TTC549 (cell line): Measurements from ENCODE around the gene WNK2.

ENCODE experiments used
- FAIRE-seq: peaks from 2 replicates; lab custom pipeline; 2012; peaks lifted over from hg19 to GRCh38; lab: Jason Lieb, UNC

Gene WNK2

DNA sequence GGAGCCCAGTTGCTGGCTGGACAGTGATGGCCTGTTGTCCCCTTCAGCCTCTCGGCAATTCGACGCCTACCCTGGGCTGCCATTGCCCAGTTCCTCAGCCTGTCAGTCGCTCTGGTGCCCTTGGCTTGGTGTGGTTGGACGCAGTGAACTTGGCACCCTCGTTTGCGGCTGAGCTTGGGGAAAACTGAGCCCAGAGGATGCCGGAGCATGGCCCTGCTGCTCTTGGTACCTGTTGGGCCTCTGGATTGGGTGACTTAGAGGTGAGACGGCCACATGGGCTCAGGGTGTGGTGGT, 16.5 kb downstream of the WNK2 start:
- FAIRE-seq, result no peak

DNA sequence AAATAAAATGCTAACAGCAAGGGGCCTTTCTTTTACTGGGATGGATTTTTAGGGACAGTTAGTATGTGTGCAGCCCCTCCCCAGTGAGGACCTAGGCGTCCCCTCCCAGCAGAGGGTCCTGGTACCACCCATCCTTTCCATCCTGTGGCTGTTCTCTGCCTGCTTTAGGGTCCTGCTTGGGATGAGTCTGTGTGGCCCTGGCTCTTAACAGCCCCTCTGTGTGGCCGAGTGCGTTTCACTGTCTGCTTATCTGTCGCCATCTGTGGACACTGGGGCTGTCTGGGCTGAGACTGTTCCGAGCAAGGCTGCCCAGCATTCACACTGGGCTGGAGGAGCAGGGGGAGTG, 17.0 kb downstream of the WNK2 start:
- no peak for FAIRE-seq

DNA sequence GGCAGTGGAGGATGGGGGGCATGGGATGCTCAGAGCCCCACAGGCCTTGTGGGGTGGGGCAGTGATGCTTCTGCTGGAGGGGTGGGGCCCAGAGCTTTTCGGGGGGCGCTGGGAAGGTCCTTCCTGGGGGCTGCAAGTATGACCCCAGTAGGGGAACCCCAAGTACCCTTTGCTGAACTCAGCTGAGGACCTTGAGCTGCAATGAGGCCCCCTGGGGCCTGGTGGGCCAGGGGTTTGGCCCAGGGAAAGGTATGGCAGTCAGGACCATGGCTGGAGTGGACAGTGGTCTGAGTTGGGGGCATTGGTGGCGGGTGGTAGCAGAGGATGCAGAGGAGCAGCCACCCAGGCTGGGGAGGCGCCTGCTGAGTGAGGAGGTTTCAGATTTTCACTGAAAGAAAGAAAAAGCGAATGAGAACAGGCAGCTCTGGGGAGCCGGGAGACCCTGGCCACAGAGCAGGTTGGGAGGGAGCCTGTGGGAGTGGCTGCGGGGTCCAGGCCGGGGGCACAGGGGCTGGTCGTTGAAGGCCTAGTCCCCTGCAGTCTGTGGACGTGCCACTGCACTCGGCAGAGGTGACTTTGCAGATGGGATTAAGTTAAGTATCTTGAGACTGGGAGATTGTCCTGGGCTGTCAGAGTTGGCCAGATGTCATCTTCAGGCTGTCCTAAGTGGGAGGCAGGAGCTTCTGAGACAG, 19.2 kb downstream of the WNK2 start:
- FAIRE-seq, result no peak

DNA sequence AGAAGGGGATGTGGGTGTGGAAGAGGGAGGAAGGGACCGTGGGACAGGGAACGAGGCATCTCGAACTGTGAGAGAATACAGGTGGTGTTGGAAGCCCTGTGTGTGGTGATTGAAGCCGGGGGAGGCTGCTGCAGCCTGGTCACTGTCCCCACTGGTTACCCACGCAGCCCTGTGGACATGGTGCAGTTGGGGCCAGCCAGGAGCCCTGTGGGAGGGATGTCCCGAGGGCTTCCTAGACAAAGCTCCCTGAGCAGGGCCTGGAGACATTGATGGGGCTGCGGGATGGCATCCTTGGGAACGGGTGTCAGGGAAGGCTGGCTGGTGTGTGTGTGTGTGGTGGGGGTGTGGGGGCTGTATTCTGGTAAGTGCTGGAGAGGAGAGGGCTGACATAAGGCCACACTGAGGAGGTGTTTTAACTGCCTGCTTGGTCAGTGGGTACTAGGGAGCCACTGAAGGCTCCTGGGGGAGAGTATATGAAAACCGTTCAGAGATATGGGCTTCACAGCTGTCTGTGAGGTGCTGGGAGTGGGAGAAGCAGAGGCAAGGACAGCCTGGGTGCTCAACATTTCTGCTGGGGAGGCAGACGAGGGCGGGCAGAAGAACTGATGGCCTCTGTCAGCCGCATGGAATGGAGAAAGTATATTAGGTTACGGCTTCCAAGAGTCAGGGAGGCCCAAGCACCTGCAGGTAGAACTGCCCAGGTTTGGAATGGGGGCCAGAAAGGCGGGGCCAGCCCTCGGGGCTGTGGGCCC, 20.0 kb downstream of the WNK2 start:
- no peak for FAIRE-seq

DNA sequence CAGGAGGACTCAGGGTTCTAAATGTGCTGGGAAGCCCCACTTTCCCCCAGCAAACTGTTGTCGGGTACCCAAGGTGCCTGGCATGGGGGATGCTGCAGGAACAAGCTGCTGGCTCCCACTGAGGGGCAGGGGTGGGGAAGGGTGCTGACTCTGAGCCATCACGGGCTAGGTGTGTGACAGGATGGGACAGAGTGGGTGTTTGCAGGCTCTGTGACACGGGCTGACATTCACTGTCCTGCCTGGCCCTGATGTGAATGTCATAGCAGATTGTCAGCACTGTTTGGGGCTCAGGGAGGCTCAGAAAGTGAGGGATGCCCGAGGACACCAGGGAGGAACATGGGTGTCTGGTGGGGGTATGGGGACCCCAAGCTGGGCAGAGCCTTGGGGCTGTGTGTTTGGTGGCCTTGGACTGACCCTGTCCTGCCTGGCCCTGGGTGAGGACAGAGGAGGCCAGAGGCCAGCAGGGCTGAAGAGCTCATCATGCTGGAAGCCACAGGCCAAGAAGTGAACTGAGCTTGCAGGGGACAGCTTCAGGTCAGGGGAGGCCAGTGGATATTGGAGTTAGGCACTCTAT, 20.6 kb downstream of the WNK2 start:
- FAIRE-seq, result no peak

DNA sequence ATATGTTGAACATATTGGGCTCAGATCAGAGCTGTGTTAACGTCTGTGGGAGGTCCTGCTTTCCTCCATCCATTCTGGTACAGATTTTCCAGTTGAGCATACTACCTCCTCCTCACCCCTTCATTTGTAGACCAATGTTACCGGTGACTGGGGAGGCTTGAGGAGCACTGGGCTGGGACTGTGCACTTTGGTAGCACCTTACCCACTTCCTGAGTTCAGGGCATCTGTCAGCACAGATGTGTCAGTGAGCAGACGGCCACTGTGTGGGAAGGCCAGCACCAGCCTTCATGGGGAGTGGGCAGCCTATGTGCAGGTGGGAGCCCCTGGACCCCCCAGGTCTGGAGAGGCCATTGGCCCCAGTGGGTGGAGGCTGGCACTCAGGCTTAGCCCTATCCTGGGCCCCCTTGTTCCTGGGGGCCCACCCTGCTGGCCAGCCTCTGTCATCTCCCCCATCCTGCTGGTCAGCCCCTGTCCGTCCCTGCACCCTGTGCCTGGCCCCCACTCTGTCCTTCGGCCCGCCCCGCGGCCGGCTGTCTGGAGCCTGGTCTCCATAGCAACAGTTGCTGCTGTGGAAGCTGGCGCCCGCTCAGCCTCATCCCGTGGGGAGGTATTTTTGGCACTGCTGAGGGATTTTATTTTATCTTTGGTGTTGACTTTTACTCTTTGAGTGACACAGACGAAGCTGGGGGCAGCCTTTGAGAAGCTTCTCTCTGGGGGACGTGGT, 21.3 kb downstream of the WNK2 start:
- no peak for FAIRE-seq

DNA sequence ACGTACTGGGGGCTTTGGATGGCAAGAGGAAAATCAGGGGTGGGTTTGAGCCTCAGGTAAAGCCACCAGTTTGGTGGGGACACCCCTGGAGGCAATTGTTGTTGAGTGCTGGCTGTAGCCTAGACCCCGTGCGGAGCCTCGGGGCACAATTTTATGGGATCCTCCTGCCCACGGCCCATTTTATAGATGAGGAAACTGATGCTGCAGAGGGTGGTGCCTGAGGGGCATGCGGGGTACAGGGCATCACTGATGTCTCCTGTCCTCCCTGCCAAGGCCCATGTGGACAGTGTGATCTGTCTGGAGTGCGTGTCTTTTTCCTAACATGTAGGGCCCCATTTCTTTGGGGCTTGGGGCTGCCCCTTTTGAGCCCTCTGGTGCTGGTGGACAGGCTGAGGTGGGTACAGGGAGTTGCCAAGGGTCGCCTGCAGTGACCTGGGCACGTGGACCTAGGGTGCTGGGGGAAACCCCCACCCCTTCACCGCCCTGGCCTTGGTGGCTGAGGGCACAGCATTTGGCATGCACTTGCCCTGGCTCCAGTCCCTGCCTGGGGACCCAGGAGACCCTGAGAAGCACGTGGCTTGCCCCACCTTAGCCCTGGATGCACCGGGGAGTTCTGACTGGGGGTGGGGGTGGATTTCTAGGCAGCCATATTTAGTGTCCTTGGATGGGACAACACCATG, 22.1 kb downstream of the WNK2 start:
- FAIRE-seq, result no peak

DNA sequence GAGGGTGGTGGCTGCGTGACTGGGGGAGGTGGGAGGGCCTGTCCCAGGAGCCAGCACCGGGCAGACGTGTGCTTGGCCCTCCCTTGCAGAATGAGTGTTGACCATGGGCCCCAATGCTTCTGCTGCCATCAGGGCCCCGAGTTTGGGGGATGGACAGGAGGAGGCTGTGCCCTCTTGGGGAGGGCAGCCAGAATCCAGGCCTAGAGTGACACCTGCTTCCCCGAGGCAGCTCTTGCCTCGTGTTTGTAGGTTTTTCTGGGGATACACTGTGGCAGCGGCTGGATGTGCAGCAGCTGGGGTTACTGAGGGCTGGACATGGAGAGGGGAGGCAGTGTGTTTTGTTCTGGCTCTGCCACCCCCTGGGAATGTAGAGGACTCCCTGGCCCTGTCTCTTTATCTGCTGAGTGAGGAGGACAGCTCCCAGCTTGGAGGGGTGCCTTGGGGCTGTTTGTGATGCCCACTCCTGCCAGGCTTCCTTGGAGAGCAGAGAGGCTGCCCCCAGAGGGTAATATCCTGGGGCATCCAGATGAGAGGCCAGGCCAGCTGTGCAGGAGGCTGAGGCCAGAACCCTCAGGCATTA, 22.7 kb downstream of the WNK2 start:
- FAIRE-seq, result no peak

DNA sequence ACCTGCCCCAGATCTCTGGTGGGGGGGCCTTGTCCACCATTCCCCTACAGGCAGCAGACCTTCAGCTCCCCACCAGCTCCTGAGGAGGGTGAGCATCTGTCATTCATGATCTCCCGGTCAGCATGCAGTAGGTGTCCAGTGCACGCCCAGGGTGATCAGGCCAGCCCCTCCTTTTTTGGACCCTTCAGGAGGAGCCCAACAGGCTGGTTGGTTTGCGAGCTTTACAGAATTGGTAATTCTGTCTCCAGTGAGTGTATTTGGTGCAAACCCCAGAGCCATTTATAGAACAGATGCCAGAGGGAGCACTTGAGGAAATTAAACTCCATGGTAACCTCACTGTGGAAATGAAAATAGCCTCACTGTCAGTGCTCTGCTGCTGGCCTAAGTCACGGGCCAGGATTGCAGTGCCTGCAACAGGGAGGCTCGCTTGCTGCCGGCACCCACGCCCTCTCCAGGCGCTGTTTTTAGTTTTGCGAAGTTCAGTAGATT, 23.4 kb downstream of the WNK2 start:
- FAIRE-seq, result no peak

DNA sequence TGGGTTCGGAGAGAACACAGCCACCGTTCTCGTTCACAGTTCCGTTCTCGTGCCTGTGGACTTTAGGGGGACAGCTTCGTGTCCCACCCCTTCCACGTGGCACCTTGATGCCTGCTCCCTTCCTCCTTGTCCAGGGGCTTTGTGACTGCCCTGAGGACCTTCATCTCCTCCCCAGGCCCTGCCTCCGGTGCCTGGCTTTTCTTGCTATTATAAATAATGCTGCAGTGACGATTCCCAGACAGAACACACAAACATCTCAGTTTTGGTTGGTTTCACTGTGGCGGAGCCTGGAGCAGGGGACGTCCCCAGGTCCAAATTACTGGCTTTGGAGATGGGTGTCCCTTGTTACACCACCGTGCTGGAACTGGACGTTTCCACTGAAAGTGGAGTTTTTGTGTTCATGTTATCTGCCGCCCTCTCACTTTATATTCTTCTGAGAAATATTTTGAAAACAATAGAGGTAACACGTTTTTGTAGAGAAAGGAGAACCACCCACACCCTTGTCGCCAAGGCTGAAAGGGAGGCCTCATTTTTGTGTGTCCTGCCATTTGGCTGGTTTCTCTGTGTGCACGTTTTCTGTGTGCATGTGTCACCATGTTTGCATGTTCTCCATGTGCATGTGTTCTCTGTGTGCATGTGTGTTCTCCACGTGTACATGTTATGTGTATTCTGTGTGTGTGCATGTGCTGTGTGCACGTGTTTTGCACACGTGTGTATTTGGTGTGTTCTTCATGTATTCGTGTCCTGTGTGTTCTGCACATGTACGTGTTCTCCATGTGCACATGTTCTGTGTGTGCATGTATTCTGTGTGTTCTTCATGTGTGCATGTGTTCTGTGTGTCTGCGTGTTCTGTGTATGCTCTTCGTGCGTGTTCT, 24.2 kb downstream of the WNK2 start:
- no peak for FAIRE-seq

DNA sequence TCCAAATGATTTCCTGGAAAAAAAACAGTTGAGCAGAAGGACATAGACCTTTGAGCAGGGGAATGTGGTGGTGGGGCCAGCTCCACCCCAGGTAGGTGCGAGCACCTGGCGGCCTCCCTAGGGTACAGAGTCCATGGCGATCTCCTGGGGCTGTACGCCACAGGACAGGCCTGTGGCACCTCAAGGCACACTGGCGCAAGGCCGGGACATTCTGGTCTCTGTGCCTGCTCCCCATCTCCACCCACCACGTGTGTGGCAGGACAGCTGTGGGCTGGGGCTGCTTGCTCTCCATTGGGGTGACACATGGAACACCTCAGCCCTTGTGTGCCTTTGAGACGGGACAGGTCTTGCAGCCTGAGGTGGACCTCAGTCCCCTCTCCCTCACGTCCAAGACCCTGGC, 25.2 kb downstream of the WNK2 start:
- no peak for FAIRE-seq

DNA sequence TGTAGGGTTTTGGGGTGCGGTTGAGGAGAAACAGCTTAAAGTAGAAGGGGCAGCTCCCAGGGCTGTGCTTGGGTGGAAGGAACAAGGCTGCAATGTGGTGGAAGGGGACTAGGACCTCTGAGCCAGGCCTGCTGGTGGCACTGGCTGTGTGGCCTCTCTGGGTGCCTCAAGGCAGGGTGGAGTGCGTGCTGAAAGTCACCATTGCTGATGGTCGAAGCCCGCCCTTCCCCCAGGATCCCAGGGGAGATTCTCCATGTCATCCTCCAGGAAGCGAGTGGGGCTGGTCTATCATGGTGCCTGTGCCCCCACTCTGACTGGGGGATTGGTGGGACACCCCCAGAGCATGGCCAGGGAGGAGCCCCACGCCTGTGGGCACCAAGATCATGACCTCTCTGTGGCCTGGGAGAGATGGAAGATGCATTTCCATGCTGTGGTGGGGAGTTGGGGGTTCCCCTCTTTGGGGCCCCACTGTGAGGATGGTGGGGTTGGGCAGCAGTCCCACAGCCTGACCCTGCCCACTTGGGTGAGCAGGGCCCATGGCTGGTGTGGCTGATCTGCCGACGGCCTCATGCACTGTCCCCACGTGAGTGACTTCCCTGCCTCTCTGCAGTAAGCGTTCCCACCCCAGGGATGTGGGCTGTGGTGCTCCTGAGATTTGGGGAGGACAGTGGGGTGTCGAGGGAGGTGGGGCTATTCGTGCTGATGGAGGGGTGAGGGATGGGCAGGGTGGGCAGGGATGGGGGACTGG, 25.8 kb downstream of the WNK2 start:
- no peak for FAIRE-seq

DNA sequence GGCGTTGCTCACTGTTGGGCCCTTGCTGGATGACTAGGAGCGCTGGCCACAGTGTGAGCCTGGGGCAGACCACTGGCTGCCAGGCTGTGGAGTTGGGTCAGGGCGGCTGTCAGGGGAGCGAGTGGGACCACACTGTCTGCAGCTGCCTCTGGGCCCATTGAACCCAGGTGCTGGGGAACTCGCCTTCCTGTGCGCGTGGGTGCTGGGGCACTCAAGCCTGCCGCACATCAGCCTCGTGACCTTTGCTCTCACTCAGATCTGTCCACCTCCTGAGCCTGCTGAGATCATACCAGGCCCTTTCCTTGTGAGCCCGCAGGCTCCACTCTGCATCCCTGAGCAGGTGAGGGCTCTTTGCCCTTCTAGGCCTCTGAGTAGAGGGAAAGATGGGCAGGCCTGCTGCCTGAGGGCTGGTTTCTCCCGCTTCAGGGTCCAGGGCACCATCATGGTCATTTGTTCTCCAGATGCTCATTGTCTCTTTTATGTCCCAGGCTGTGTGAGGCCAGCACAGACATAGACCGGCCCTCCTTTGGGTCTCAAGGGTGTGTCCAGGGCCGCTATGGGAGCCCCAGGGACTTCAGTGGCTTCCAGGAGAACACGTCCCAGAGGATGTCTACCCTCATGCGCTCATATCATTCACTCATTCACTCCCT, 26.5 kb downstream of the WNK2 start:
- FAIRE-seq, result no peak

DNA sequence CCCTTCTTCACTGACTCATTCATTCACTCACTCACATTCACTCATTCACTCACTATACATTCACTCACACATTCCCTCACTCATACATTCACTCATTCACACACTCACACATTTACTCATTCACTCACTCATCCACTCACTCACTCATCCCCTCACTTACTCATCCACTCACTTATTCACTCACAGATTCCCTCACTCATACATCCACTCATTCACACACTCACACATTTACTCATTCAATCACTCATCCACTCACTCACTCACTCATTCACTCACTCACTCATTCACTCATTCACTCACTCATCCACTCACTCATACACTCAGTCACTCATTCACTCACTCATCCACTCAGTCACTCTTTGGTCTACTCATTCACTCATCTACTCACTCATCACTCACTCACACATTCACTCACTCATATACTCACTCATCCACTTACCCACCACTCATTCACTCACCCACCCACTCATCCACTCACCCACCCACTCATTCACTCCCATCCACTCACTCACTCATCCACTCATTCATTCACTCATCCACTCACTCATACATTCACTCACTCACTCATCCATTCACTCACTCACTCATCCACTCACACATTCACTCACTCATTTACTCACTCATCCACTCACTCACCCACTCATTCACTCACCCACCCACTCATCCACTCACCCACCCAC, 27.2 kb downstream of the WNK2 start:
- FAIRE-seq, result no peak

DNA sequence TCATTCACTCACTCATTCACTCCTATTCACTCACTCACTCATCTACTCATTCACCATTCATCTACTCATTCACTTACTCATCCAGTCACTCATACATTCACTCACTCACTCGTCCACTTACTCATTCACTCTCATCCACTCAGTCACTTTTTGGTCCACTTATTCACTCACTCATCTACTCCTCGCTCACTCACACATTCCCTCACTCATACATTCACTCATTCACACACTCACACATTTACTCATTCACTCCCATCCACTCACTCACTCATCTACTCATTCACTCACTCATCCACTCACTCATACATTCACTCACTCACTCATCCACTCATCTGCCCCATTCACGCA, 27.7 kb downstream of the WNK2 start:
- no peak for FAIRE-seq

DNA sequence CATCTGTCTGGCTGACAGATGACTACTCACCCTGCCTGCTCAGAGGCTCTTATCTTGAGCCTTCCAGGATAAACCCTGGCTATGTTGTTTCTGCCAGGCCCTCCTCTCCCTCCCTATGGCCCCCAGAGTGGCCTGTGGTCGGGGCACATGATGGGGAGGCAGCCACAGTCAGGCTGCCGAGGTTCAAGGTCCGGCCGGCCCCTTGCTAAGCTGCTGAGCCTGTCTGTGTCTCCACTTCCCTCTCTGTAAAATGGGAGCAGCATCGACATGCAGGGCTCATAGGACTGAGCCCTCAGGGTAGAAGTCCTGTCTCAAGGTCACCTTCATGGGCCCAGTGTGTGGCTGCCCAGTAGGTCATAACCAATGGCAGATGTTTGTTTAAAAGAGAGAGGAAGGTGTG, 28.5 kb downstream of the WNK2 start:
- no peak for FAIRE-seq

DNA sequence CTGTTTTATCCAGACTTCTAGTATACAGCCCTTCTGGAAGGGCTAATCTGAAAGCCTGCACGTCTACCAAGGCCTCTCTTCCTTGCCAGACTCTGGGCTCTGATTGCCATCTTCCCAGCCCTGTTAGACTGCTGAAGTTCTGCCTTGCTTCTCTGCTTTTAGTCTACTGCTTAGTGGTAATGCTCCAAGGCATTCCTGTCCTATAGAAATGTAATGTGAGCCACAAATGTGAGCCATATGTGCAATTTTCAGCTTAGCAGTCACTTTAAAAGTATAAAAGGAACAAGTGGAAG, 32.1 kb downstream of the WNK2 start:
- FAIRE-seq, result no peak

DNA sequence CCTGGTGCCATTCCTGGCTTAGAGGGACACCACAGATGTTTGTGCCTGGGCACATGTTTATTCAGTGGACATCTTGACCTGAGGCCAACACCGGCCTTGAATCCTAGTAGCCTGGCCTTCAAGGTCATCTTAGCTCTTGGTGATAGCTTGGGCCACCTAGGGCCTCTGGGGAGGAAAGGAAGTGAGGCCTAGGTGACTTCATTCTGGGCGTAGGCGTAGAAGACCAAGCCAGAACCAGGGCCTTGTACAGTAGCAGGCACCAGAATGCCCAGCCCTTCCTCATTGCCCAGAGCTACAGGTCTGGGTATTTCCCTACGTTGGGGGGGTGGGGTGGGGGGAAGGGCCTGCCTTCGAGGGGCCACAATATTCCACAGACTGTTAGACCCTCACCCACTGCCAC, 33.8 kb downstream of the WNK2 start:
- no peak for FAIRE-seq

DNA sequence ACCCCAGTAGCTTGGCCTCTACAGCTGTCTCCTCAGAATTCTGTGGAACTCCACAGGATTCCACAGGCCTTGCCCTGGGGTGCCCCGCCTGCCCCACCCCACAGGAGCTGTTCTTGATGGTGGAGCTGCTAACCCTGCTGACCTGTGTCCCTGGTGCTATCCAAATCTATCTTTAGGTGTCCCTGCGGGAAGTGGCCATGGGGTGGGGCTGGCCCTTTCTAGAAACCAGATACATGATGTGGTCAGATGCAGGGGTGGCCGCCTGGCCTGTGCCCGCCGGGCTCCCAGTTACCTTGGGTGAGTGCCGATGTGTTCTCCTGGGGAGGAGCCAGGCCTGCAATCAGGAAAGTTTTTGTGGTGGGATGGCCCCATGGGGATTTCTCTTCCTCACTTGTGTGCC, 34.2 kb downstream of the WNK2 start:
- no peak for FAIRE-seq
